Ovary (tissue), 3 donors: ENCODE measurements around the gene SLC29A1.

Experiments used
- CTCF ChIP-seq, 3 donors: fragments of 450-650 bp in 2 of 3; fragments of 200-600 bp in 1 of 3; IDR thresholded peaks; one replicate each; pipeline versions ENCODE4 v1.5.1 to v1.8.0; 2016 to 2022; ENCODE audit warnings: antibody characterized with exemption in 3 of 3, mild to moderate bottlenecking in 1 of 3
- EP300 ChIP-seq: sonication (generic); formaldehyde crosslinking; IDR thresholded peaks from one replicate; pipeline ENCODE4 v1.6.1; 2017; ENCODE audit warnings: antibody characterized with exemption
- POLR2A ChIP-seq: fragments of 450-650 bp; IDR thresholded peaks from one replicate; pipeline ENCODE4 v1.6.1; 2017; ENCODE audit warnings: antibody characterized with exemption, mild to moderate bottlenecking, moderate library complexity
- donor health status: DM: no; HTN: no; CAD: no.

GRCh38 chr6:44263354-44264100 lies 40.1 kb downstream of the SLC29A1 start:
- TF ChIP-seq CTCF (IDR thresholded peaks at IDR 0.05) (no peak), POLR2A (no peak), EP300 (no peak)
